NCI-H1694 (cell line): ENCODE data around the gene MON2.
"Not testable (repeated sequence)": the region's sequence is repeated elsewhere in the genome, so short reads cannot be mapped to it uniquely, and the experiment has no call there.

Source experiments
- DNase-seq: peaks from one replicate; lab custom pipeline; 2025; lab: John Stamatoyannopoulos, UW

Gene MON2

GRCh38 chr12:62471734-62472133 lies 5.1 kb downstream of the MON2 start:
- no peak for DNase-seq

- no peak for DNase-seq
Observed at GRCh38 chr12:62472472-62472871, 5.8 kb downstream of the MON2 start.

- DNase-seq: no peak
Observed at GRCh38 chr12:62481843-62482540, 15.4 kb downstream of the MON2 start.

GRCh38 chr12:62482769-62483168 lies 16.1 kb downstream of the MON2 start:
- no peak for DNase-seq

- no peak for DNase-seq
Observed at GRCh38 chr12:62484233-62484632, 17.6 kb downstream of the MON2 start.

- DNase-seq: no peak
Observed at GRCh38 chr12:62505786-62506185, 39.2 kb downstream of the MON2 start.

- no peak for DNase-seq
Observed at GRCh38 chr12:62512901-62513300, 46.3 kb downstream of the MON2 start.

GRCh38 chr12:62514080-62514479 lies 47.5 kb downstream of the MON2 start:
- not testable (repeated sequence) for DNase-seq

GRCh38 chr12:62516927-62517326 lies 50.3 kb downstream of the MON2 start:
- DNase-seq: no peak

GRCh38 chr12:62517887-62518286 lies 51.3 kb downstream of the MON2 start:
- DNase-seq: no peak

- no peak for DNase-seq
Observed at GRCh38 chr12:62519043-62519442, 52.4 kb downstream of the MON2 start.

GRCh38 chr12:62520361-62520760 lies 53.7 kb downstream of the MON2 start:
- no peak for DNase-seq

- DNase-seq: no peak
Observed at GRCh38 chr12:62522984-62523383, 56.4 kb downstream of the MON2 start.

GRCh38 chr12:62523619-62524018 lies 57.0 kb downstream of the MON2 start:
- no peak for DNase-seq

- DNase-seq: no peak
Observed at GRCh38 chr12:62525271-62525670, 58.6 kb downstream of the MON2 start.

GRCh38 chr12:62530596-62530995 lies 64.0 kb downstream of the MON2 start:
- DNase-seq: no peak

- DNase-seq: no peak
Observed at GRCh38 chr12:62532333-62532732, 65.7 kb downstream of the MON2 start.

- DNase-seq: no peak
Observed at GRCh38 chr12:62533087-62533754, 66.6 kb downstream of the MON2 start.

- DNase-seq: no peak
Observed at GRCh38 chr12:62533755-62534107, 67.1 kb downstream of the MON2 start.

GRCh38 chr12:62536546-62536945 lies 69.9 kb downstream of the MON2 start:
- no peak for DNase-seq

GRCh38 chr12:62537551-62537950 lies 70.9 kb downstream of the MON2 start:
- no peak for DNase-seq

GRCh38 chr12:62540354-62540753 lies 73.7 kb downstream of the MON2 start:
- DNase-seq: no peak

GRCh38 chr12:62542814-62543213 lies 76.2 kb downstream of the MON2 start:
- no peak for DNase-seq

- no peak for DNase-seq
Observed at GRCh38 chr12:62543324-62543723, 76.7 kb downstream of the MON2 start.
